M059J (cell line): ENCODE data around the gene ZNF718. TPM values are rescaled to one million over a fixed set of nuclear protein-coding genes. Genes with fewer than 3 reads are reported as not detected.

ENCODE experiments used
- total RNA-seq: library from RNA; depleted of rRNA; stranded (reverse); fragments of >200 nt; shearing (Covaris generic); gene quantifications from 2 replicates; pipeline ENCODE4 v1.2.3, GENCODE V29; 2014; rRNA removed

The ZNF718 gene
- total RNA-seq, 1 experiment from 2014 or later = 3.4 TPM

Other genes with a start within 250 kb of the ZNF718 start
- gene ZNF595, start 71.2 kb upstream of the ZNF718 start, total RNA-seq = 10.9 and 11.6 TPM in 2 replicates
- gene ZNF732, start 181.0 kb downstream of the ZNF718 start, total RNA-seq = not detected in 2 replicates
- 6.6 and 9.1 TPM in 2 replicates for gene ZNF141, start 213.3 kb downstream of the ZNF718 start, total RNA-seq